ENCODE measurements around the gene TOPORS. TPM values are rescaled to one million over a fixed set of nuclear protein-coding genes. Genes with fewer than 3 reads are reported as not detected.

TOPORS gene
- total and polyA plus RNA-seq, 2 donors from 2014 or later: 8.1 to 15.6 TPM

- FAIRE-seq (no peak), DNase-seq (peak in 2 of 5 donors; percentile 67 to 74)
- H3K4me3 ChIP-seq (ENCODE audit: low read length in 3 of 3): no peak overlapping the region
- H3K27me3 ChIP-seq (ENCODE audit: control insufficient read depth, insufficient read depth, low read length): no peaks in the 10 kb centered on the region
- no peaks in the 10 kb centered on the region for H3K9me3 ChIP-seq (ENCODE audit: control insufficient read depth in 2 of 3, insufficient read depth in 1 of 3, low read length in 3 of 3)
- H3K36me3 ChIP-seq (ENCODE audit: control insufficient read depth in 2 of 3, insufficient read depth in 3 of 3, low read length in 3 of 3): no peaks in the 10 kb centered on the region
- no peak overlapping the region for H3K9ac ChIP-seq (ENCODE audit: low read length in 3 of 3)
- peak; percentile 28 for TF ChIP-seq CTCF (IDR thresholded peaks at IDR 0.05; ENCODE audit: borderline replicate concordance, extremely low read depth, insufficient read depth)
- intact Hi-C loops (cut with DNase I): loop anchor here (10.0 kb wide), 1 partner anchor 376 kb away; no protein-coding TSS in a partner anchor
- H3K27ac ChIP-seq (ENCODE audit: low read depth in 2 of 2, low read length in 2 of 2): no peak overlapping the region
- H3K4me1 ChIP-seq (ENCODE audit: control insufficient read depth in 2 of 3, insufficient read depth in 2 of 3, low read depth in 1 of 3, low read length in 3 of 3): no peaks in the 10 kb centered on the region
Observed at GRCh38 chr9:32589083-32589723, 36.8 kb upstream of the TOPORS start.

- Histone ChIP-seq H3K27me3 (ENCODE audit: control insufficient read depth, insufficient read depth, low read length) (no peaks in the 10 kb centered on the region), H3K27ac (ENCODE audit: low read depth in 2 of 2, low read length in 2 of 2) (no peak overlapping the region), H3K4me3 (ENCODE audit: low read length in 3 of 3) (no peak overlapping the region), H3K9me3 (ENCODE audit: control insufficient read depth in 2 of 3, insufficient read depth in 1 of 3, low read length in 3 of 3) (no peaks in the 10 kb centered on the region), H3K36me3 (ENCODE audit: control insufficient read depth in 2 of 3, insufficient read depth in 3 of 3, low read length in 3 of 3) (no peaks in the 10 kb centered on the region), H3K4me1 (ENCODE audit: control insufficient read depth in 2 of 3, insufficient read depth in 2 of 3, low read depth in 1 of 3, low read length in 3 of 3) (no peaks in the 10 kb centered on the region), H3K9ac (ENCODE audit: low read length in 3 of 3) (no peak overlapping the region)
- no peak for TF ChIP-seq CTCF (IDR thresholded peaks at IDR 0.05; ENCODE audit: borderline replicate concordance, extremely low read depth, insufficient read depth)
- intact Hi-C loops (cut with DNase I): loop anchor here (10.0 kb wide), 1 partner anchor 377 kb away; no protein-coding TSS in a partner anchor
- FAIRE-seq (no peak), DNase-seq (no peak)
Observed at GRCh38 chr9:32587901-32588300, 35.5 kb upstream of the TOPORS start.

- Histone ChIP-seq H3K9me3 (ENCODE audit: control insufficient read depth in 2 of 3, insufficient read depth in 1 of 3, low read length in 3 of 3) (no peaks in the 10 kb centered on the region), H3K4me3 (ENCODE audit: low read length in 3 of 3) (no peak overlapping the region), H3K9ac (ENCODE audit: low read length in 3 of 3) (no peak overlapping the region), H3K27ac (ENCODE audit: low read depth in 2 of 2, low read length in 2 of 2) (no peak overlapping the region), H3K27me3 (ENCODE audit: control insufficient read depth, insufficient read depth, low read length) (no peaks in the 10 kb centered on the region), H3K36me3 (ENCODE audit: control insufficient read depth in 2 of 3, insufficient read depth in 3 of 3, low read length in 3 of 3) (no peaks in the 10 kb centered on the region), H3K4me1 (ENCODE audit: control insufficient read depth in 2 of 3, insufficient read depth in 2 of 3, low read depth in 1 of 3, low read length in 3 of 3) (no peaks in the 10 kb centered on the region)
- no peak for TF ChIP-seq CTCF (IDR thresholded peaks at IDR 0.05; ENCODE audit: borderline replicate concordance, extremely low read depth, insufficient read depth)
- intact Hi-C loops (cut with DNase I): loop anchor here (10.0 kb wide), 1 partner anchor 380 kb away; no protein-coding TSS in a partner anchor
- FAIRE-seq (no peak), DNase-seq (no peak)
Observed at GRCh38 chr9:32584784-32585183, 32.4 kb upstream of the TOPORS start.

All from kidney (tissue), 14 donors.